Measurements from ENCODE around the gene WIPF1.

GRCh38 chr2:174590346-174590745, 7.3 kb downstream of the WIPF1 start:
- TF ChIP-seq CTCF (IDR thresholded peaks at IDR 0.05; ENCODE audit: poor library complexity, severe bottlenecking) (no peak), EP300 (conservative IDR thresholded peaks at IDR 0.05; ENCODE audit: poor library complexity, severe bottlenecking) (no peak), EZH2 (IDR thresholded peaks at IDR 0.05; ENCODE audit: borderline replicate concordance, insufficient read depth, low read length, poor library complexity, severe bottlenecking) (no peak), POLR2AphosphoS5 (IDR thresholded peaks at IDR 0.05) (no peak), TAF1 (IDR thresholded peaks at IDR 0.05; ENCODE audit: low read depth) (no peak)
